Stimulated activated naive CD8-positive, alpha-beta T cell treated with anti-CD3 and anti-CD28 coated beads, Interleukin-15, Interleukin-2, amounts not matched to agents 100 U/mL and 50 U/mL, for 24 hours (primary cell): ENCODE data around the gene TCAP.
"Not testable (repeated sequence)": the region's sequence is repeated elsewhere in the genome, so short reads cannot be mapped to it uniquely, and the experiment has no call there.

Experiments
- ATAC-seq: fragments of 150-1000 bp; cut with Tn5 transposase; one replicate; pipeline ENCODE4 v1.10.0; 2021
- DNase-seq: peaks from one replicate; pipeline ENCODE4 v3.0.0; 2021

TCAP gene

GRCh38 chr17:39705786-39706348 is 40.7 kb downstream of the TCAP start:
- ATAC-seq: no peak

GRCh38 chr17:39706383-39706782 is 41.2 kb downstream of the TCAP start:
- DNase-seq (no peak), ATAC-seq (no peak)

More at GRCh38 chr17:39705786-39706348, 40.7 kb downstream of the TCAP start:
- DNase-seq: no peak

GRCh38 chr17:39706921-39707337 is 41.8 kb downstream of the TCAP start:
- DNase-seq (no peak), ATAC-seq (no peak)

GRCh38 chr17:39709319-39709997 is 44.3 kb downstream of the TCAP start:
- ATAC-seq (no peak), DNase-seq (no peak)

- ATAC-seq: no peak
- DNase-seq: no peak
Measured at GRCh38 chr17:39709998-39710964, 45.1 kb downstream of the TCAP start.

GRCh38 chr17:39711071-39711470 is 45.9 kb downstream of the TCAP start:
- ATAC-seq, DNase-seq: not testable (repeated sequence)

- ATAC-seq (no peak), DNase-seq (no peak)
Measured at GRCh38 chr17:39711851-39712250, 46.7 kb downstream of the TCAP start.

GRCh38 chr17:39714234-39714633 is 49.1 kb downstream of the TCAP start:
- no peak for DNase-seq
- ATAC-seq: no peak

- DNase-seq: no peak
- no peak for ATAC-seq
Measured at GRCh38 chr17:39715375-39716072, 50.4 kb downstream of the TCAP start.
